Glomerular visceral epithelial cell (primary cell): Measurements from ENCODE around the gene PDSS2.

ENCODE experiments used
- DNase-seq: peaks from one replicate; pipeline ENCODE4 v3.0.0-alpha.2; 2016; ENCODE audit errors: extremely low spot score

The PDSS2 gene

GRCh38 chr6:107361753-107362604 is 97.4 kb downstream of the PDSS2 start:
- peak; percentile 75 for DNase-seq

DNA sequence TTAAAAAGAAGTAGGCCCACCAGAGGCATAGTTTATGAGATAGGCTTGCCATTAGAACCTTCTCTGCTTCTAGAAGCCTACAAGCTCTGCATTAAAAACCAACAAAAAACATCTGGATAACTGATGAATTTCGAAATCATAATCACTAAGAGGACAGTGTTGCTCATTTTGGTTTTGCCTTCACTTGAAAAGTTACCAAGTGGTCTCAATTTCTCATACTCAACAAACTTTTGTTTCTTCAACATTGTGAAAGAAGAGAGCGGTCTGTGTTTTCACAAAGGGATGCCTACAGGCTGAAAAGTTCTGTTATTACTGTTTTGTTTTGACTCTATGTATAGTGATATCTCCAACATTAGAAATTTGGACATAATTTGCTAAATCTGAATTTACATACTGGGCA is 98.9 kb downstream of the PDSS2 start:
- no peak for DNase-seq

GRCh38 chr6:107357842-107358241 is 101.5 kb downstream of the PDSS2 start:
- no peak for DNase-seq

- no peak for DNase-seq
These were observed 102.3 kb downstream of the PDSS2 start for GRCh38 chr6:107357031-107357430.

GRCh38 chr6:107355659-107356058 is 103.7 kb downstream of the PDSS2 start:
- DNase-seq, result no peak

DNA sequence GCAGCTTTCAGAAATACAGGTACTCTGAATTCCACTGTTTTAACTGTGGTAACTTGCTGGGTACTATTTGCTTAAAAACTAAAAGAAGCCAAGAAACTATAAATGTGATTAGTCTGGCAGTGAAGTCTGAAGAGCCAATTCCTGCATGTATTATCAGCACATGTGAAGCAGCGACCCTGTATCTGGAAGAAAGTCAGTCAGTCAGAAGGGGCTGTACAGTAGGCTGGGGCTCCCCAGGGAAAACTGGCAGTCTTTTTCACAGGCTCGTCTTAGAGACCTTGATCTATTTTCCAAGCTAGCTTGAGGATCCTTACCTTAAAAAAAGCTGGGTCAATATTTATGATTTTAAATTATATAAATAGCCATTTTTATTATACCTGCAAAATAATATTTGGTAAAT is 104.9 kb downstream of the PDSS2 start:
- no peak for DNase-seq

- DNase-seq, result no peak
These were observed 105.5 kb downstream of the PDSS2 start for GRCh38 chr6:107353773-107354382.

GRCh38 chr6:107348224-107348623 is 111.1 kb downstream of the PDSS2 start:
- DNase-seq, result no peak

DNA sequence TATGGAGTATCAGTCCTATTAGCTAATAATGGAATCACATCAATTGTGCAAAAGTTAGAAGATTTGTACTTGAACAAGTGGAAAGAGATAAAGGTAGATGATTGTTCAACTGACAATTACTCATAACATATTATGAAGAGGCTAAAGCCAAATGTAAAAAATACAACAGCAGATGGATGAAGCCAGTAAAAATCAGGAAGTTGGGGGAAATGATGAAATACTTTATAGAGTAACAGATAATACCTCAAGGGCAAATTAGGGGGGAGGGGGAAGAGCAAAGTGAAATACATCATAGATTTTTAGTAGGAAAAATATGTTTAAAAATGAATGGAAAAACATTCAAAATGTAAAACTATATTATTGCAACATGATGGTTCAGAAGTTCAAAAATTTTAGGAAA is 114.0 kb downstream of the PDSS2 start:
- no peak for DNase-seq

DNA sequence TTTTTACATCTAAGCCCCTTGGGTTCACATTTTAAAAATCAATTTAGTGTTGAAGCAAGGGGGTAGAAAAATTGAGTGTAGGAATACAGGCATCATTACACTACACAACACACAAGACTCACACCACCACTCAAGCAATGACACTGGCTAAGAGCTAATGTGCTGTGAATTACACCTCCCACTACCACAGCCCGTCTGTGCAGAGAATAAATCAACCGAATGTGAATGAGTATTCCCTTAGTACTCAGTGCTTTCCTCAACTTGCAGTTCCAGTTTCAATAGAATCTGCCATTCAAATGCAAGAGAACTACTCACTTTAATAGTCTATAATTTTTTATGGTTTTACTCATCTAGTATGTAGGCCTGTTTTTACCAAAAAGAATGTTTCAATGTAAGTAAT is 114.4 kb downstream of the PDSS2 start:
- no peak for DNase-seq

GRCh38 chr6:107344383-107344782 is 115.0 kb downstream of the PDSS2 start:
- DNase-seq, result no peak

DNA sequence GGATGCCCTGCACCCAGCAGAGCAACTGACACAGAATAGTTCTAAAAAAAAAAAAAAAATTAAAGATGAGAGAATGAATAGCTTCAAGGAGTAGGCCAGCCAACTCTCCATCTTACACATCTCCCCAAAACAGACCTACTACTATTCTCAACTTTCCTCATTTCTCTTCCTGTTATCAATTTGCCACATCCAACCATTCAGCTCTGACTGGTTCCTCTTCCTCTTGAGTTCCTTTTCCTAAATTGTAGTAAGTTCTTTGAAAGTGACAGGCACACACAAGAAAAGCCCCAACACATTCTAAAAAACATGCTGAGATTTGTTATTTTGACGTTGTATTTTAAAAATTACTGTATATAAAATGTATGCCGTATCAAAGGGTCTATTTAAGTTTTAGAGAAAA is 117.2 kb downstream of the PDSS2 start:
- no peak for DNase-seq

DNA sequence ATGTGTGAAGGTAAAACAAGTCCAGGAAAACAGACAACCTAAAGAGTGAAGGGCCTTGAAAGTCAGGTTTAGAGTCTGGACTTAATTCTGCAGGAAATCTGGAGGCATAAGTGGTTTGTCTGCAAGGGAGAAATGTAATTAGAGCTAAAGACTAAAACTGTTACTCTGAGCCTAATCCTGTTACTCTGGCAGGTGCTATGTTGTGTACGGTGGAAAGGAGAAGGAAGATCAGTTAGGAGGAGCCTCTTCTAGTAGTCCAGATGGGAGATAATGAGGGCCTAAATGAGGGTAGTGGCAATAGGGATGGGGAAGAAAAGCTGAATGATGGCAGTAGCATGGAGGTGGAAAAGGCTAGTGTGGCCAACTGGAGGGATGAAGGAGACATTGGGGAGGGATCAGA is 118.5 kb downstream of the PDSS2 start:
- DNase-seq, result no peak

DNA sequence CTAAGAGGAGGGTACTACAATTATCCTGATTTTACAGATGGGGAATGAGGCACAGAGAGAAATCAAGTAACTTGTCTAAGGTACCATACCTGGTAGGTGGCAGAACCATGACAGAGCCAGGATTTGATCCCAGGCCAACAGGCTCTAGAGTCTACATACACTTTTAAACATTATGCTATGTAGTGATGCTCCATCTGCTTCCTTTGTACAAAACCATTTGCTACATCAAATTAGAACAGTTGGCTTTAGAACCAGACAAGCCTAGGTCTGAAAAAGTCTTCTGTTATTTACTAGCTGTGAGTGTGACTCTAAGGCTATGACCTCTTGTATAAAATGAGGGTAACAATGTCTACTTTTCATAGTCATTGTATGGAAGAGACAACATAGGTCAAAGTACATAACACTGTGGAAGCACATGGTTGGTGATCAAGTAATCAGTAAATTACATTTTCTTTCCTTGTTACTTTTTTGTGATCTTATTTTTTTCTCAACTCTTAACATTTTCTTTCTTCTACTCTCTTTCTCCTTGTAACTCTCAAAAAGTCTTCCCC is 122.1 kb downstream of the PDSS2 start:
- DNase-seq, result no peak

DNA sequence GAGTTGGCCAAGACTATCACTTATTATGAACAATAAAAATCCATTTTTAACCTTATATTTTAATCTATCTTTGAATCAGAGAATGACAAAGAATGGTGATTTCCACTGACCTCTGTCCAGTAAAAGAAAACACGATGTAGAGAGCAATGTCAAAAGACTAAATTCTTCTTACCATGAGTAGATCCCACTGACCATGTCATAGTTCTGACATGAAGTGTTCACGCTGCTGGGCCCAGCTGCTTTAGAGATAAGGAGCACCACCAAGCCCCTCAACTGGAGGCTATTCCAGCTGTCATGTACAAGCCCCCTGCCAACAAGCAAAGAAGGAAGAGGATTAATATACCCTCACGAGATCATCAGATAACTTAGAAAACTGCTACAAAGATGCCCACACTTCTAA is 125.3 kb downstream of the PDSS2 start:
- no peak for DNase-seq

- DNase-seq, result no peak
These were observed 125.9 kb downstream of the PDSS2 start for GRCh38 chr6:107333491-107333890.

DNA sequence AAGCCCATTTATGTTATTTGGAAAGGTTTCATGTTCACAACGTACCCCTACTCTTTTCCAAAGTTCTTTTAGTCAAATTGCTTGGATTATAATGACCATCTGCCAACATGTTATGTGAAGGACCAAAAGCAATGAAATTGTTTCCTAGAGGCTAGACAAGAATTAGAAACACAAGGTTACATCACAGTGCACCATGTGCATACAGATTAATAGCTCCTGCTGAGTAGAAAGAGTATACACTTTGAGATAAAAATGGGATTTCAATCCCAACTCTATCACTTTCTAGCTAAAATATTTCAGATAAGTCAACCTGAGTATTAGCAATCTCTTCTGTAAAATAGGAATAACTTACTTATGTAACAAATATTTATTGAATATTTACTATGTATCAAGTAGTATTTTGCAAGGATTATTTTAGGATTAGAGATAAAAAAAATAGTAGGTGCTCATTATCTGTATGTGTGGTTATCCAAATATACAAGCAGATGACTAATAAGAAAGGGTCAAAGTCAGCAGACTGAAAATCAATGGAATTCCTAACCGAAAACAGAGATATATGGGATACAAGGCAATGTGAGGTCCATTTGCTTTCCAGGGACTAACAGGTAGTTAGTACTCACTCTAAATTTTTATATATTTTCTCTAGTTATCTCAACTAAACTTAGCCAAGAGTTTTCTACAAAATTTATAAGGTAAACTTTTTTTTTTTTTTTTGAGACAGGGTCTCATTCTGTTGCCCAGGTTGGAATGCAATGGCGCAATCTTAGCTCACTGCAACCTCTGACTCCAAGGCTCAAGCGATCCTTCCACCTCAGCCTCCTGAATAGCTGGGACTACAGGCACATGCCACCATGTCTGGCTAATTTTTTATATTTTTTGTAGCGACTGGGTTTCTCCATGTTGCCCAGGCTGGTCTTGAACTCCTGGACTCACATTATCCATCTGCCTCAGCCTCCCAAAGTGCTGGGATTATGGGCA is 127.7 kb downstream of the PDSS2 start:
- no peak for DNase-seq

DNA sequence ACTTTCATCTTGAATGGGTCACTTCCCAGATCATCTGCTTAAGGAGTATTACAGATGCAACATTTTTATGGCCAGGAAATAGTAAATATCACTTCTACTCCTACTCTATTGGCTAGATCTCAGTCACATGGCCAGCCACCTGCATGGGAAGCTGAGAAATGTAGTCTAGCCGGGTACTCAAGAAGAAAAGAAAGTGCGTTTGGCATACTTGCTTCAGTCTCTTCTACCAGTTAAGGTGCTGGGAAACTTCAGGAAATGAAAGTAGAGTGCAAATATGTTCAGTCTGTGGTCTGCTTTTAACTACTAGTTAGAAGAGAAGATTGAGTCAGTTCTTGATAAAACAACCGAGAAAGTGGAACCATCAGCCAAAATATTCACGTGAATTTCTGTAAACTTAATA is 129.2 kb downstream of the PDSS2 start:
- no peak for DNase-seq

GRCh38 chr6:107329063-107329860 is 130.1 kb downstream of the PDSS2 start:
- no peak for DNase-seq

DNA sequence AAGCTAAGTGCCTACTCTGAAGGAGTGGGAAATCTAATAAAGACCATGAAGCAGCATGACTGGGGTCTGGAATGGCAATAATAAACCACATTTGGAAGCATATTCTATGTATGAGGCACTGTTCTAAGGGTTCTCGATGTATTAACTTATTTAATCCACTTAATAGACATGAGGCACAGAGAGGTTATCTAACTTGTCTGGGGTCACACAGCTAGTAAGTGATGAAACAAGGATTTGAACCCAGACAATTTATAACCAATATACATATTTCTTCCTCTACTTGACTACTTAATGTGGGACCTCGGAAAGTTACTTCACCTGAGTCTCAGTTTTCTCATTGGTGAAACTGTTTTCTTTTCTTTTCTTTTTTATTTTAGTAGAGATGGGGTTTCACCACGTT is 131.3 kb downstream of the PDSS2 start:
- no peak for DNase-seq

- peak; percentile 6 for DNase-seq
These were observed 136.1 kb downstream of the PDSS2 start for GRCh38 chr6:107323133-107323785.
